Measurements from ENCODE around the gene UBE2V1. TPM values are rescaled to one million over a fixed set of nuclear protein-coding genes. Genes with fewer than 3 reads are reported as not detected.
"Not testable (repeated sequence)": the region's sequence is repeated elsewhere in the genome, so short reads cannot be mapped to it uniquely, and the experiment has no call there.

UBE2V1 gene
- total RNA-seq, 1 donor from 2014 or later = 60.0 TPM

GRCh38 chr20:50094522-50094921 lies 18.4 kb downstream of the UBE2V1 start:
- no peak for DNase-seq

- DNase-seq = no peak
Measured at GRCh38 chr20:50093240-50093639, 19.7 kb downstream of the UBE2V1 start.

- DNase-seq = no peak
Measured at GRCh38 chr20:50092436-50092835, 20.5 kb downstream of the UBE2V1 start.

GRCh38 chr20:50089787-50090177 lies 23.2 kb downstream of the UBE2V1 start:
- no peak for DNase-seq

GRCh38 chr20:50089140-50089786 lies 23.7 kb downstream of the UBE2V1 start:
- no peak for DNase-seq

GRCh38 chr20:50088022-50088421 lies 24.9 kb downstream of the UBE2V1 start:
- no peak for DNase-seq

- DNase-seq = peak; percentile 65
Measured at GRCh38 chr20:50085481-50086365, 27.2 kb downstream of the UBE2V1 start.

- DNase-seq = no peak
Measured at GRCh38 chr20:50085146-50085480, 27.8 kb downstream of the UBE2V1 start.

GRCh38 chr20:50083034-50083433 lies 29.9 kb downstream of the UBE2V1 start:
- no peak for DNase-seq

- not testable (repeated sequence) for DNase-seq
Measured at GRCh38 chr20:50082056-50082455, 30.9 kb downstream of the UBE2V1 start.

GRCh38 chr20:50077818-50078601 lies 34.9 kb downstream of the UBE2V1 start:
- no peak for DNase-seq

GRCh38 chr20:50073500-50073899 lies 39.5 kb downstream of the UBE2V1 start:
- DNase-seq = no peak

GRCh38 chr20:50071039-50071888 lies 41.7 kb downstream of the UBE2V1 start:
- peak; percentile 73 for DNase-seq

- no peak for DNase-seq
Measured at GRCh38 chr20:50070361-50070760, 42.6 kb downstream of the UBE2V1 start.

- DNase-seq = no peak
Measured at GRCh38 chr20:50068041-50068651, 44.8 kb downstream of the UBE2V1 start.

GRCh38 chr20:50067461-50067860 lies 45.5 kb downstream of the UBE2V1 start:
- no peak for DNase-seq

- no peak for DNase-seq
Measured at GRCh38 chr20:50067018-50067417, 45.9 kb downstream of the UBE2V1 start.

- DNase-seq = no peak
Measured at GRCh38 chr20:50066161-50066834, 46.7 kb downstream of the UBE2V1 start.

- DNase-seq = no peak
Measured at GRCh38 chr20:50065325-50065615, 47.7 kb downstream of the UBE2V1 start.

GRCh38 chr20:50063763-50064162 lies 49.2 kb downstream of the UBE2V1 start:
- not testable (repeated sequence) for DNase-seq

All from skin of body (tissue), 2 donors.